Measurements from ENCODE around the gene RNF175. TPM values are rescaled to one million over a fixed set of nuclear protein-coding genes. Genes with fewer than 3 reads are reported as not detected.
A peak's percentile ranks its signal among the peaks of the same experiment; 100 is the strongest.

The RNF175 gene
- polyA plus RNA-seq, 1 experiment = not detected

DNA sequence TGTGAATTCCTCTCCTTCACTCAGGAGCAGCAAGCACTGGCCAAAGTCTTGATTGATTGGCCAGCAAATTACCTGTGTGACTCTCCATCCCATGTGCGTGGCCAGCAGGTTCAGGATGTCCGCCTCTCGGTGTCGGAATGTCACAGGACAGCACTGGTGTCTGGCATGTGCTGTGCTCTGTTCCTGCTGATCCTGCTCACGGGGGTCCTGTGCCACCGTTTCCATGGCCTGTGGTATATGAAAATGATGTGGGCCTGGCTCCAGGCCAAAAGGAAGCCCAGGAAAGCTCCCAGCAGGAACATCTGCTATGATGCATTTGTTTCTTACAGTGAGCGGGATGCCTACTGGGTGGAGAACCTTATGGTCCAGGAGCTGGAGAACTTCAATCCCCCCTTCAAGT lies 55.3 kb downstream of the RNF175 start:
- H3K9me3 ChIP-seq (ENCODE audit: control insufficient read depth, insufficient read depth, low read length) = no peaks in the 10 kb centered on the region
- peaks cover 2% of the 10 kb centered on the region for H3K27me3 ChIP-seq (ENCODE audit: control insufficient read depth, insufficient read depth, low read length)
- ChIA-PET POLR2A (no interaction called here), CTCF (no interaction called here)
- DNase-seq (ENCODE audit: low read depth, low spot score) = no peak
- H3K27ac ChIP-seq (ENCODE audit: low read depth, low read length) = no peak overlapping the region
- TF ChIP-seq, protein P1, sequence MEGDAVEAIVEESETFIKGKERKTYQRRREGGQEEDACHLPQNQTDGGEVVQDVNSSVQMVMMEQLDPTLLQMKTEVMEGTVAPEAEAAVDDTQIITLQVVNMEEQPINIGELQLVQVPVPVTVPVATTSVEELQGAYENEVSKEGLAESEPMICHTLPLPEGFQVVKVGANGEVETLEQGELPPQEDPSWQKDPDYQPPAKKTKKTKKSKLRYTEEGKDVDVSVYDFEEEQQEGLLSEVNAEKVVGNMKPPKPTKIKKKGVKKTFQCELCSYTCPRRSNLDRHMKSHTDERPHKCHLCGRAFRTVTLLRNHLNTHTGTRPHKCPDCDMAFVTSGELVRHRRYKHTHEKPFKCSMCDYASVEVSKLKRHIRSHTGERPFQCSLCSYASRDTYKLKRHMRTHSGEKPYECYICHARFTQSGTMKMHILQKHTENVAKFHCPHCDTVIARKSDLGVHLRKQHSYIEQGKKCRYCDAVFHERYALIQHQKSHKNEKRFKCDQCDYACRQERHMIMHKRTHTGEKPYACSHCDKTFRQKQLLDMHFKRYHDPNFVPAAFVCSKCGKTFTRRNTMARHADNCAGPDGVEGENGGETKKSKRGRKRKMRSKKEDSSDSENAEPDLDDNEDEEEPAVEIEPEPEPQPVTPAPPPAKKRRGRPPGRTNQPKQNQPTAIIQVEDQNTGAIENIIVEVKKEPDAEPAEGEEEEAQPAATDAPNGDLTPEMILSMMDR (IDR thresholded peaks at IDR 0.05; ENCODE audit: low read depth, low read length) = no peak
- no peak overlapping the region for H3K4me3 ChIP-seq (ENCODE audit: low read depth, low read length)

DNA sequence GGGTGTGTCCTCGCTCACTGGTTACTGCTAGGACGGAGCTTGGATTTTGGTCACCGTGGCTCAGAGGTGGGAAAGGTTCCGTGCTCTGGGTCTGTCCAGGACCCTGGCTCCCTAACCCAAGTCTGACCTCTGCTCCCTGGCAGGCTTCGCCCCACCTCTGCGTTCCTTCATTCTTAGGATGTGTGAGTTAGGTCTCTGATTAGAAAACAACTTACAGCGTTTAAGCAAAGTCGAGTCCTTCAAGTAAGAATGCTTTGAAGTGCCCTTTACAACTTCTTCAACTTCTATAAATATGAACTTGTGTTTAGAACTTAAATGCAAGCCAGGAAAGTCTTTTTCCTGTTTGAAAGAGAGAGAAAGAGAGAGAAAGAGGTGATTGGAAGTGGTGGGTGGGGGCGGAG lies 74.9 kb downstream of the RNF175 start:
- Histone ChIP-seq H3K9me3 (ENCODE audit: control insufficient read depth, insufficient read depth, low read length) (peaks cover 21% of the 10 kb centered on the region), H3K4me3 (ENCODE audit: low read depth, low read length) (peak overlapping the region; percentile 55), H3K27me3 (ENCODE audit: control insufficient read depth, insufficient read depth, low read length) (peaks cover 38% of the 10 kb centered on the region), H3K27ac (ENCODE audit: low read depth, low read length) (no peak overlapping the region)
- ChIA-PET CTCF (interaction anchor here (1.1 kb wide), 1 partner anchor 15 kb away, joined by 5 read pairs; no protein-coding TSS in a partner anchor), POLR2A (no interaction called here)
- no peak for DNase-seq (ENCODE audit: low read depth, low spot score)
- TF ChIP-seq, protein P1 (IDR thresholded peaks at IDR 0.05; ENCODE audit: low read depth, low read length) = no peak

DNA sequence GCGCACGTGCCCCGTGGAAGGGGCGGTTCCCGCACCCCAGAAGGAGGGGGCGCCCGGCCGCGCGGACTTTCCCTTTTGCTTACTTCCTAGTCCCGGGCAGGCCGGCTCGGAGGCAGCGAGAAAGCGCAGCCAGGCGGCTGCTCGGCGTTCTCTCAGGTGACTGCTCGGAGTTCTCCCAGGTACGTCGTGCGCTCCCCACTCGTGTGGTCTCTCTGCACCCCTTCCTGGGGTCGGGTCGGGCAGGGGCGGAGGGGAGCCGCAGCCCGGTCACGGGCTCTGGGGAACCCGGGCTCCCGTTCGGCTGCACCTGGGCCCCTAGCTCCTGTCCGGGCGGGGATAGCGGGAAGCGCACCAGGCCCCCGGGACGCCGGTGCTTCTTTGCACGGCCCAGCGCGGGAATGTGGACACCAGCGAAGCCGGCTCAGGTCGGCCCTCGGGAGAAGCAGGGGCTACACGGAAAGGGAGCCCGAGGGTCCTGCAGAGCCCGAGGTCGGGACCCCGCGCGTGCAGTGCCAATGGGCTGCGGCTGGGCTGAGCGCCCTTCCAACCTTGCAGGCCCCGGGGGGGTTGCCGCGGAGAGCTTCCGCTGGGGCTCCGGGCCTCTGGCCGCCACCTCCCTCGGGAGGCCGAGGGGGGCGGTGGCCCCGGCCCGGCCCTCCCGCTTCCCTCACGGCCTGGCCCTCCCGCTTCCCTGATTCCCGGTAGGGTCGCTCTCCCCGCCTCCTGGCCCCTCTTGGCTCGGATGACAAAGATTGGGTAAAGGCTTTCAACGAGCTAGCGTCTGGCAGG lies 75.4 kb downstream of the RNF175 start, which contains the start of gene TLR2:
Gene TLR2, plus strand, starts transcription at position 99 of the 789 bp plus-strand sequence. CDS start 18,628 bp downstream, outside the sequence.
- CTCF ChIA-PET = interaction anchor here (1.1 kb wide), 2 partner anchors 10 to 14 kb away, joined by 4 to 5 read pairs; no protein-coding TSS in a partner anchor
- peak within 1 kb of the TSS; percentile 55 for H3K4me3 ChIP-seq (ENCODE audit: low read depth, low read length)
- no peak for DNase-seq (ENCODE audit: low read depth, low spot score)
- peaks cover 21% of the 10 kb centered on the region for H3K9me3 ChIP-seq (ENCODE audit: control insufficient read depth, insufficient read depth, low read length)
- TF ChIP-seq, protein P1 (IDR thresholded peaks at IDR 0.05; ENCODE audit: low read depth, low read length) = no peak
- no peak within 1 kb of the TSS for H3K27ac ChIP-seq (ENCODE audit: low read depth, low read length)
- POLR2A ChIA-PET = no interaction called here
- peaks cover 39% of the 10 kb centered on the region for H3K27me3 ChIP-seq (ENCODE audit: control insufficient read depth, insufficient read depth, low read length)

DNA sequence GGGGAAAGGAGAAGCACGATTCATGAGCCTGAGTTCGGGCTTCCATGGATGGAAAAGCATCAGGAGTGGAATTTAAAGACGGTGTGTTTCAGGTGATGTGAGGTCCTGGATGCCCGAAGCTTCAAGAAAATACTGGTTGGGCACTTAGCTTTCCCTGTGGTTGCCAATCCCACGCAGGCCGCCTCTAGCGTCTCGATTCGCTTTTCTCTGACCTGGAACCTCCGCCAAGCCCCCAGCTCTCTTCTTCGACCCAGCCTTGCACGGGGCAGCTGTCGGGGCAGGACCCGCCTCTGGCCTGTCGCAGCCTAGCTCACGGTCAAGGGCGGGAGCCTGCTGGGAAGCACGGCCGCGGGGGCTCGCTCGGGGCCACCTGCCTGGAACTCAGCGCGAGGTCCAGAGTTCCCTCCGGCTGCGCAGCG lies 76.1 kb downstream of the RNF175 start:
- H3K27ac ChIP-seq (ENCODE audit: low read depth, low read length) = no peak overlapping the region
- peaks cover 41% of the 10 kb centered on the region for H3K27me3 ChIP-seq (ENCODE audit: control insufficient read depth, insufficient read depth, low read length)
- ChIA-PET POLR2A (no interaction called here), CTCF (interaction anchor here (1.1 kb wide), 1 partner anchor 10 kb away, joined by 4 read pairs; no protein-coding TSS in a partner anchor)
- no peak for DNase-seq (ENCODE audit: low read depth, low spot score)
- peak overlapping the region; percentile 55 for H3K4me3 ChIP-seq (ENCODE audit: low read depth, low read length)
- peaks cover 19% of the 10 kb centered on the region for H3K9me3 ChIP-seq (ENCODE audit: control insufficient read depth, insufficient read depth, low read length)
- TF ChIP-seq, protein P1 (IDR thresholded peaks at IDR 0.05; ENCODE audit: low read depth, low read length) = no peak

DNA sequence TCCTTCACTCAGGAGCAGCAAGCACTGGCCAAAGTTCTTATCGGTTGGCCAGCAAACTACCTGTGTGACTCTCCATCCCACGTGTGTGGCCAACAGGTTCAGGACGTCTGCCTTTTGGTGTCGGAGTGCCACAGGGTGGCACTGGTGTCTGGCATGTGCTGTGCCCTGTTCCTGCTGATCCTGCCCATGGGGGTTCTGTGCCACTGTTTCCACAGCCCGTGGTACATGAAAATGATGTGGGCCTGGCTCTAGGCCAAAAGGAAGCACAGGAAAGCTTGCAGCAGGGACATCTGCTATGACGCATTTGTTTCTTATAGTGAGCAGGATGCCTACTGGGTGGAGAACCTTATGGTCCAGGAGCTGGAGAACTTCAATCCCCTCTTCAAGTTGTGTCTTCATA lies 80.3 kb downstream of the RNF175 start:
- TF ChIP-seq, protein P1 (IDR thresholded peaks at IDR 0.05; ENCODE audit: low read depth, low read length) = no peak
- H3K27me3 ChIP-seq (ENCODE audit: control insufficient read depth, insufficient read depth, low read length) = peaks cover 25% of the 10 kb centered on the region

More for the DNA sequence above, 80.3 kb downstream of the RNF175 start:
- no peak overlapping the region for H3K4me3 ChIP-seq (ENCODE audit: low read depth, low read length)
- H3K9me3 ChIP-seq (ENCODE audit: control insufficient read depth, insufficient read depth, low read length) = peaks cover 8% of the 10 kb centered on the region; the same call in 1 of the 2 replicates
- no peak for DNase-seq (ENCODE audit: low read depth, low spot score)
- CTCF ChIA-PET = no interaction called here
- POLR2A ChIA-PET = no interaction called here
- H3K27ac ChIP-seq (ENCODE audit: low read depth, low read length) = no peak overlapping the region

Measured in AG04450 (cell line).